Activated naive CD4-positive, alpha-beta T cell treated with anti-CD3 and anti-CD28 coated beads, Interleukin-2, amount 10 ng/mL, durations not matched to agents 7 days and 5 days (primary cell): ENCODE results near the gene CPNE2.
A peak's percentile ranks its signal among the peaks of the same experiment; 100 is the strongest.

ENCODE experiments used
- CTCF ChIA-PET: fragments of 350-600 bp; sonication (Branson Sonifier 250); formaldehyde crosslinking; loops from one replicate; lab custom pipeline; 2021; ENCODE audit warnings: antibody characterized with exemption; lab: Charles Lee
- DNase-seq: peaks from one replicate; pipeline ENCODE4 v3.0.0-alpha.2; 2020
- H3K27ac Mint-ChIP-seq: one replicate; pipeline ENCODE4 v1.8.0; 2021; ENCODE audit warnings: mild to moderate bottlenecking, moderate library complexity, mixed read lengths
- H3K27me3 Mint-ChIP-seq: one replicate; pipeline ENCODE4 v1.8.0; 2021; ENCODE audit warnings: mild to moderate bottlenecking, mixed read lengths
- H3K36me3 Mint-ChIP-seq: one replicate; pipeline ENCODE4 v1.8.0; 2021; ENCODE audit warnings: mixed read lengths
- H3K4me1 Mint-ChIP-seq: one replicate; pipeline ENCODE4 v1.8.0; 2021; ENCODE audit warnings: mixed read lengths
- H3K4me3 Mint-ChIP-seq: one replicate; pipeline ENCODE4 v1.8.0; 2021; ENCODE audit warnings: mild to moderate bottlenecking, moderate library complexity, mixed read lengths
- H3K9me3 Mint-ChIP-seq: one replicate; pipeline ENCODE4 v1.8.0; 2021; ENCODE audit warnings: mixed read lengths

CPNE2 gene

DNA sequence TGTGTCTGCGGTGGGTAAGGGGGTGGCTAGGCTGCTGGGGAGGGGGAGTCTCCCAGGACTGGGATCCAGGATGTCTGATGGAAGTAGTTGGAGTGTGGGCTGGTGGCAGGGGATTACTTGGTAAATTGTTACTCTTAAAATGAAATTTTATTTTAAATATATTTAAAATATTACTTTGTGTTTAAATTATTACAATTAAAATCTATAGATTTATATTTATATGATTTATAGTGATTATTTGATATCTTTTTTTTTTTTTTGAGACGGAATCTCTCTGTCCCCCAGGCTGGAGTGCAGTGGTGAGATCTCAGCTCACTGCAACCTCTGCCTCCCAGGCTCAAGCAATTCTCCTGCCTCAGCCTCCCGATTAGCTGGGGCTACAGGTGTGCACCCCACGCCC is 18.6 kb downstream of the CPNE2 start:
- Mint-ChIP-seq H3K27ac (no peak overlapping the region), H3K4me1 (peaks cover 2% of the 10 kb centered on the region), H3K4me3 (no peak overlapping the region), H3K9me3 (no peaks in the 10 kb centered on the region), H3K27me3 (peaks cover 16% of the 10 kb centered on the region), H3K36me3 (no peaks in the 10 kb centered on the region)
- no peak for DNase-seq
- CTCF ChIA-PET: interaction anchor here (1.4 to 3.6 kb wide), 2 partner anchors 18 kb away, joined by 4 to 14 read pairs; partner anchors contain the start of gene CPNE2

DNA sequence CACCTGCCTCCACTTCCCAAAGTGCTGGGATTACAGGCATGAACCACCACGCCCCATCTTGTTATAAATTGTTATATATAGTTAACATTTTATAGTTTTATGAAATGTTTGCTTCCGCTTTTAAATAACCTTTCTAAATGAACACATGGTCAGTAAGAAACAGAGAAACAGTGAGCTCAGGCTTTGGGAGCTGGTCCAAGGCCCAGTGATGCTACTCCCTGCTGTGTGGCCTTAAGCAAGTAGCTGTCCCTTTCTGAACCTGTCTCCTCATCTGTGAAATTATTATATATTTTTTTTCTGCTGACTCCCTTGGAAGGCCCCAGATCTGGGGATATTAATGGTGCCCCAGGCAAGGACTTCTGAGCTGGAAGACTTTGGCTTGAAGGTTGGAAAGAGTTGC is 19.0 kb downstream of the CPNE2 start:
- Mint-ChIP-seq H3K9me3 (no peaks in the 10 kb centered on the region), H3K27ac (no peak overlapping the region), H3K36me3 (no peaks in the 10 kb centered on the region), H3K4me3 (no peak overlapping the region), H3K4me1 (peaks cover 2% of the 10 kb centered on the region), H3K27me3 (peaks cover 16% of the 10 kb centered on the region)
- CTCF ChIA-PET: interaction anchor here (3.6 kb wide), 1 partner anchor 18 kb away, joined by 14 read pairs; the partner anchor contains the start of gene CPNE2
- DNase-seq: no peak

DNA sequence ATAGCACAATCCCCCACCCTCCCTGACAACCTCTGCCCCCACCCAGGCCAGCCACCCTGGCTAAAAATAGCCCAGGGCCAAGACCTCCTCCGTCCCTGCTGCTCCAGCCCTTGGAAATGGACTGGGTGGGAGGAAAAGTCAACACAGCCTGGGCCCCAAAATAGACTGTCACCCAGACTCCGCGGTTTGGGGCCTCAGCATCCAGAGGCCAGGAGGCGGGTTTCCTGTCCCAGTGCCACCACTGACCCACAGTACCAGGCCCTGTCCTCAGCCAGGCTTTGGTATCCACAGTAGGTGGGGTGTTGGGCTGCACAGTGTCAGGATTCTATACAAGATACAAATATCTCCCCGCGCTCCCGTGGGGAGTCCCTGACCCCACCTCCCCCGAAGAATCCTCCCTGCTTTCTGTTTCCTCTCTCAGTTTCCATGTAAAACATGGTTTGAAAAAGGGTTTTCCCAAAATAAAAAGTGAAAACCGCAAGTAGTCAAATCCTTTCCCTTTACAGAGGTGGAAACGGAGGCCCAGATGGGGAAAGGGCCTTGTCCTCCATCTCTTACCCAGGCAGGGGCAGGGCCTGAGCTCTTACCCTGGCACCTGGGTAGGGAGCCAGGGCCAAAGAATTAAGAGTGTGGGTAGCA is 20.1 kb downstream of the CPNE2 start:
- H3K4me3 Mint-ChIP-seq: no peak overlapping the region
- H3K27ac Mint-ChIP-seq: no peak overlapping the region
- CTCF ChIA-PET: interaction anchor here (3.6 kb wide), 1 partner anchor 19 kb away, joined by 14 read pairs; the partner anchor contains the start of gene CPNE2

DNA sequence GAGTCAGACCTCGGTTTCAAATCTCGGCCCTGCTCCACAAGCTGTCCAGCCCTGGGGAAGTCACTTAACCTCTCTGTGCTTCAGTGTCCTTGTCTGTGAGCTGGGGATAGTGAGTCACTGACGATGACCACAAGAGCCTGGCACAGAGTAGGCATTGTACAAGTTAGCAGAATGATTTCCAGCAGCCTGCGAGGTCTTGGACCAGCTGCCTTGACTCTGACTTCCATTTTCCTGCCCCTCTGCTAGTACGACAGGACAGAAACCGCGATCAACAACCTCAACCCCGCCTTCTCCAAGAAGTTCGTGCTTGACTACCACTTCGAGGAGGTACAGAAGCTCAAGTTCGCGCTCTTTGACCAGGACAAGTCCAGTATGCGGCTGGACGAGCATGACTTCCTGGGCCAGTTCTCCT is 20.7 kb downstream of the CPNE2 start:
- Mint-ChIP-seq H3K27me3 (peaks cover 12% of the 10 kb centered on the region), H3K4me3 (no peak overlapping the region), H3K9me3 (no peaks in the 10 kb centered on the region), H3K27ac (no peak overlapping the region), H3K36me3 (no peaks in the 10 kb centered on the region), H3K4me1 (no peaks in the 10 kb centered on the region)
- DNase-seq: no peak
- CTCF ChIA-PET: interaction anchor here (3.6 kb wide), 1 partner anchor 20 kb away, joined by 14 read pairs; the partner anchor contains the start of gene CPNE2

More for the DNA sequence above, 20.1 kb downstream of the CPNE2 start:
- Mint-ChIP-seq H3K27me3 (peaks cover 15% of the 10 kb centered on the region), H3K4me1 (peaks cover under 1% of the 10 kb centered on the region), H3K9me3 (no peaks in the 10 kb centered on the region), H3K36me3 (no peaks in the 10 kb centered on the region)
- no peak for DNase-seq

DNA sequence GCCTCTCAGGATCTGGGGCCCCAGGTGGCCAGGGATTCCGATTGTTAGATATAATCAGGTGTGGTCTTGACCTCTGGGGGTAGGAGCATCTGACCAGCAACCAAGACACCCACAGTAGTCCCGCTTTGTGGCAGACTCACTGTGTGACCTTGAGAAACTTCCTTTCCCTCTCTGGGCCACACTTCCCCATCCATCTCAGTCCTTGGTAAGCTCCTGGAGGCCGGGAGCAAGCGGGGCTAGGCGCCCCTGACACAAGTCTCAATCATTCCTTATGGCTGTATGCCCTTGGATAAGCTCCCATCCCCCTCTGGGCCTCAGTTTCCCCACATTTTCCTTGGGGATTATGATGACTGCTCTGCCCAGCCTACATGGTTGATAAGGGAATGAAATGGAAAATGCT is 21.3 kb downstream of the CPNE2 start:
- CTCF ChIA-PET: interaction anchor here (3.6 kb wide), 1 partner anchor 21 kb away, joined by 14 read pairs; the partner anchor contains the start of gene CPNE2
- H3K4me1 Mint-ChIP-seq: no peaks in the 10 kb centered on the region
- H3K27ac Mint-ChIP-seq: no peak overlapping the region
- H3K27me3 Mint-ChIP-seq: peaks cover 12% of the 10 kb centered on the region
- DNase-seq: no peak
- H3K9me3 Mint-ChIP-seq: no peaks in the 10 kb centered on the region
- H3K4me3 Mint-ChIP-seq: no peak overlapping the region
- no peaks in the 10 kb centered on the region for H3K36me3 Mint-ChIP-seq

DNA sequence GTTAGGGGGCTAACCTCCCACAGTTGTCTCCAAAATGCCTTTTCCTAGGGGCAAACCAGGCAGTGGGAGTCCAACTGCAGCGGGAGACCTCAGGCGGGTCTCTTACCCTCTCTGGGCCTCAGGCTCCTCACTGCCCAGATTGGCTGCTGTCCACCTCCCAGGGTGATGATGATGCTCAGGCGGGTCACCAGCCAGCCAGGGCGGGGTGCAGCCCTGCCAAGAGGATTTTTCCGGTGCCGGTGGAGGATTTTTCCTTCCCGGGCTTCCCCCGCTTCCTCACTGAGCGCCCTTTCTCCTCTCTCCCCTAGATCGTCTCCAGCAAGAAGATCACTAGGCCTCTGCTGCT is 22.8 kb downstream of the CPNE2 start:
- no peak overlapping the region for H3K27ac Mint-ChIP-seq
- CTCF ChIA-PET: no interaction called here

DNA sequence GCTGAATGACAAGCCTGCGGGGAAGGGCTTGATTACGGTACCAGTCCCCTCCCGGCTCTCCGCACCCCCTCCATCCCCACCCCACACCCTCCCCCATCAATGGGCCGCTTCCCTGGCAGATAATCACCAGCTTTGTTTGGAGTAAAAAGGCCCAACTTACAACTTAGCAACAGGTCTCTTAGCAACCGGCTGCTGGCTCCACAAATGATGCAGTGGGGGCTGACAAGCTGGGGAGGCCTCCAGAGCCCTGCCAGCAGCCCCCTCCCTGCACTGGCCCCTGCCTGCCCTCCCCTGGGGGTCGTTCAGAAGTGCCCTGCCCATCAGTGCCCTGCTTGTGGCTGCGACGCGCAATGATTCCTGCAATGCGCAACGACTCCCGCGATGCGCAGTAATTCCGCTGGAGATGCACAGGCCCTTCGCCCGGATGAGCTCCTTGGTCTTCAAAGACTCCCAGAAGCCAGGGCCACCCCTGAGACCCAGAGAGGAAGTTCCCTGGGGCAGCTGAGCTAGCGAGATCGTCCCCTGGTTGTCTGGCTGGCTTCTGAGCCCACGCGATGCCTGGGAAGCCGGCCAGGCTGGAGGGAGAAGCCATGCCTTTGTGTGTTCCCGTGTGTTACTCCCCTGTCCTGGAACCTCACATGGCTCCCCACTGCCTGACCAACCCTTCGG is 23.3 kb downstream of the CPNE2 start:
- Mint-ChIP-seq H3K27me3 (no peaks in the 10 kb centered on the region), H3K27ac (no peak overlapping the region), H3K4me3 (no peak overlapping the region), H3K4me1 (no peaks in the 10 kb centered on the region), H3K9me3 (no peaks in the 10 kb centered on the region), H3K36me3 (no peaks in the 10 kb centered on the region)
- DNase-seq: no peak
- CTCF ChIA-PET: no interaction called here

More for the DNA sequence above, 22.8 kb downstream of the CPNE2 start:
- Mint-ChIP-seq H3K27me3 (peaks cover 5% of the 10 kb centered on the region), H3K9me3 (no peaks in the 10 kb centered on the region), H3K36me3 (no peaks in the 10 kb centered on the region), H3K4me3 (no peak overlapping the region), H3K4me1 (no peaks in the 10 kb centered on the region)
- no peak for DNase-seq

DNA sequence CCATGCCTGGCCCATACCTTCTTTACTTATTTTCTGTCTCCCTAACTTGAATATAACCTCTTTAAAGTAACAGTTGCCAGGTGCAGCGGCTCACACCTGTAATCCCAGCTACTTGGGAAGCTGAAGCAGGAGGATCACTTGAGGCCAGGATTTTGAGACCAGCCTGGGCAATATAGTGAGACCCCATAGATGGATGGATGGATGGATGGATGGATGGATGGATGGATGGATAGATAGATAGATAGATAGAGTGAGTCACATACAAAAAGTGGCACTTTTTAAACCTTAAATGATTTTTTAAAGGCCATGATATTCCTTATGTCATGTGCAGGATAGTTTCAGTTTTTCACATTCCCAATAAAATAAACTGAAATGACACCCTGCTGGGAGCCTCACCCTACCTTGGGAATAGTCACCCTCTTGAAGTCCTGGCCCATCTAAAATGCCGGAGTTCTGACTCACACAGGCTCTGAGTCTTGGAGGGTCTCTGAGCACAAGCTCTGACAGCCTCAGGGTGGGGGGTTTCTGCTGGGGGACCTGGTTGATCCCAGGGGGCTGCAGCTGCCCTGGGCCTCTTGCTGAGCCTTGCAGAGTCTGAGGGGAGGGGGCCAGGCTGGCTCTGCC is 26.2 kb downstream of the CPNE2 start:
- no peak overlapping the region for H3K4me3 Mint-ChIP-seq
- H3K9me3 Mint-ChIP-seq: no peaks in the 10 kb centered on the region
- no peaks in the 10 kb centered on the region for H3K27me3 Mint-ChIP-seq
- H3K36me3 Mint-ChIP-seq: no peaks in the 10 kb centered on the region
- no peak overlapping the region for H3K27ac Mint-ChIP-seq
- DNase-seq: no peak
- CTCF ChIA-PET: interaction anchor here (1.0 to 1.4 kb wide), 2 partner anchors 9 to 11 kb away, joined by 3 to 4 read pairs; no protein-coding TSS in a partner anchor
- H3K4me1 Mint-ChIP-seq: peaks cover 7% of the 10 kb centered on the region

DNA sequence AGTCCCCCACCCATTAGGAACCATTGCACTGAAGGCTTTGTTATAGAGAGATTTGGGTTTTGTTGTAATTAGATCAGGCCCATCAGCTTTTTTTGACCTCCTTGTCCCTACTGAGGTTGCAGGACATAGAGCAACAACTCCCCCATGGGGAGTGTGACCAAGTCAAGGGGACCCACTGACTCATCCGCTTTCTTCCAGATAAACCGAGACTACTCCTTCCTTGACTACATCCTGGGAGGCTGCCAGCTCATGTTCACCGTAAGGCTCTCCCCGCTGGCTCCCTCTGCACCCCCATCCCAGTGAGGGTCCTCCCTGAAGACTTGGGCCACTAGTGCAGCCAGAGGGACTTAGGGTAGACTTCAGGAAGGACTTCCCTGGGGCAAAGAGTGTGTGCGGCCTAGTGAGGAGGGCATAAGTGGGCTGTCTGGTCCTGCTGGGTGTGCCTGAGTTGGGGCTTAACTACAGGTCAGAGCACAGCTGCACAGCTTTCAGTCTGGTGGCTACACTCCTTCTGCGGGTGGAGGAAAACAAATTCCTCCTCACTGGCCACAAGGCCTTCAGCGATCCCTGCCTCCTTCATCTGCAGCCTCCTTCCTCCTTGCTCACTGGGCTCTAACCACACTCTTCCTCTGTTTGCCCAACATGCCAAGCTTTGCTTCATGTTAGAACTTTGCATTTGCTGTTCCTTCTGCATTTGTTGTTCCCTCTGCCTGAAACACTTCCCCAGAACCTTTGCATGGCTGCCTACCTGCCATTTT is 31.0 kb downstream of the CPNE2 start:
- H3K9me3 Mint-ChIP-seq: no peaks in the 10 kb centered on the region
- H3K36me3 Mint-ChIP-seq: peaks cover 7% of the 10 kb centered on the region
- peaks cover 51% of the 10 kb centered on the region for H3K4me1 Mint-ChIP-seq
- H3K27me3 Mint-ChIP-seq: no peaks in the 10 kb centered on the region
- CTCF ChIA-PET: interaction anchor here (0.8 kb wide), 1 partner anchor 18 kb away, joined by 3 read pairs; no protein-coding TSS in a partner anchor
- H3K27ac Mint-ChIP-seq: peak overlapping the region; percentile 91
- no peak for DNase-seq
- H3K4me3 Mint-ChIP-seq: no peak overlapping the region

DNA sequence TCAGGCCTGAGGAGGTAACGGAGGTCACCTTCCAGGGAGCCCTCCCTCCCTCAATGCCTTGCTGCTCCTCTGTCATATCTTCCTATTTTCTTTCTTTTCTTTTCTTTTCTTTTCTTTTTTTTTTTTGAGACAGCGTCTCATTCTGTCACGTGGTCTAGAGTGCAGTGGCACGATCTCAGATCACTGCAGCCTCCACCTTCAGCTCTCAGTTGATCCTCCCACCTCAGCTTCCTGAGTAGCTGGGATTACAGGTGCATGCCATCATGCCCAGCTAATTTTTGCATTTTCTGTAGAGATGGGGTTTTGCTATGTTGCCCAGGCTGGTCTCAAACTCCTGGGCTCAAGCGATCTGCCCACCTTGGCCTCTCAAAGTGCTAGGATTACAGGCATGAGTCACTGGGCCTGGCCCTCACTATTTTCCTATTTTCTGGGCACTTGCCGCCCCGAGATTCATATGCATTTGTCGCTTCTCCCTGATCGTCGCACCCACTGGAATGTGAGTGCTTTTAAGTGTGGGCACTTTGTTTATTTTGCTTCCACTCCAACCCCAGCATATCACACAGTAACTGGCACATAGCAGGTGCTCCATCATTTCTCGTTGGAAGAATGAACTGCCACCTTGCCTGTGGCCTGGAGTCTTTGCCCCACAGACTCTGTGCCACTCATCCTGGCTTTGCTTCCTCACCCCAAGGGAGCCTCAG is 31.7 kb downstream of the CPNE2 start:
- H3K27me3 Mint-ChIP-seq: no peaks in the 10 kb centered on the region
- CTCF ChIA-PET: no interaction called here
- H3K27ac Mint-ChIP-seq: peak overlapping the region; percentile 91
- peak; percentile 50 for DNase-seq
- H3K9me3 Mint-ChIP-seq: no peaks in the 10 kb centered on the region
- no peak overlapping the region for H3K4me3 Mint-ChIP-seq
- H3K4me1 Mint-ChIP-seq: peaks cover 58% of the 10 kb centered on the region
- H3K36me3 Mint-ChIP-seq: peaks cover 12% of the 10 kb centered on the region

DNA sequence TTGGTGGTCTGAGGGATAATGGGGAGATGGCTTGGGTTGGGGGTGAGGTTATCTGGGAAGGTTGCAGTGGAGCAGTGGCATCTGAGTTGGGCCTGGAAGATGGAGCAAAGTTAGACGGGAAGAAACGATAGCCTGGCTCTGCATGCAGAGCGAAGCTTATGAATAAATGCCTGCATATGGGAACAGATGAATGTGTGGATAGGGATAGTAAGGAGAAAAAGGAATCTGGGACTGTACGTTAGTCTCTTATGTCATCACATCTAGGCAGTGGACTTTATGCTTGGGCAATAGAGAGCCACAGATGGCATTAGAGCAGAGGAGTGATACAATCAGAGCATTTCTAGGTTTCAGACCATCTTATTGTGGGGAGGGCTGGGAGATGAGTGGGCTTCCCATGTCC is 33.0 kb downstream of the CPNE2 start:
- no peaks in the 10 kb centered on the region for H3K27me3 Mint-ChIP-seq
- H3K9me3 Mint-ChIP-seq: no peaks in the 10 kb centered on the region
- CTCF ChIA-PET: no interaction called here
- H3K4me1 Mint-ChIP-seq: peaks cover 66% of the 10 kb centered on the region
- no peak overlapping the region for H3K4me3 Mint-ChIP-seq
- H3K36me3 Mint-ChIP-seq: peaks cover 12% of the 10 kb centered on the region
- DNase-seq: no peak
- no peak overlapping the region for H3K27ac Mint-ChIP-seq

DNA sequence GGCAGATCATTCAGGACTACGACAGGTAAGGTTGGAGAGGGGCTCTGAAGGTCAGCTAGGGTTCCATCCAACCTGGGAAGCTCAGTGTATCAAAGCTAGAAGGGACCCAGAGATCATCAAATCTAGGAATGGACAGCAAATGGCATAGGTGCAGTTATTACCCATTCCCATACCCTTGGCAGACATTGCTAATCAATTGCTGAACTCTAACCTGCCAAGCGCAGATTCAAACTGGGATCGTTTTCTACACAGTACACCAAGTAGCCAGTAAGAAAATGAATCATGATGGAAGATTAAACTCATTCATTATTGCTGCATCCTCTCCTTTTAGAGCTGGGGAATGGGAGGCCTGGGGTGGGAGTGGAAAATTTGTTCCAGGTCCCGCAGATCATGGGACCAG is 33.6 kb downstream of the CPNE2 start:
- Mint-ChIP-seq H3K27ac (no peak overlapping the region), H3K27me3 (no peaks in the 10 kb centered on the region), H3K4me3 (no peak overlapping the region), H3K36me3 (peaks cover 12% of the 10 kb centered on the region), H3K4me1 (peaks cover 72% of the 10 kb centered on the region), H3K9me3 (no peaks in the 10 kb centered on the region)
- DNase-seq: no peak
- CTCF ChIA-PET: no interaction called here

DNA sequence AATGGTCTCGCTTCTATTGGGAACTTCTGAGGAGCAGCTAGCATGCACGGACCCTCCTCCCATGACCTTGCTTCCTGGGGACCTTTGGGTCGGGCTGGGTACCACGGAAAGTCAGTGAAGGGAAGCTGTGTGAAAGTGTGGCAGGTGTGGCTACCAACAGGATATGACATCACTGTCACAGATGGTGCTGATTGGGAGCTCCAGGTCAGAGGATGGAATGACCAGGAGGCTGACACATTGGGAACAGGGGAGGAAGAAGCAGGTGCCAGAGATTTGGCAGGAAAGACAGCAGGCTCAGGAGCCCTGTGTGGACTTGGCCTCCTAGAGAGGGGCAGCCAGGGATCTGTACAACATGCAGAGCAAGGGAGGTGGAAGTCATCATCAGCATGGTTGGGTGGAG is 34.0 kb downstream of the CPNE2 start:
- Mint-ChIP-seq H3K9me3 (no peaks in the 10 kb centered on the region), H3K4me3 (no peak overlapping the region), H3K36me3 (peaks cover 12% of the 10 kb centered on the region), H3K27me3 (no peaks in the 10 kb centered on the region), H3K27ac (peak overlapping the region; percentile 26), H3K4me1 (peaks cover 75% of the 10 kb centered on the region)
- CTCF ChIA-PET: interaction anchor here (2.8 kb wide), 1 partner anchor 33 kb away, joined by 13 read pairs; the partner anchor contains the start of gene CPNE2
- peak; percentile 28 for DNase-seq
